Neural crest cell (in vitro differentiated cells): Measurements from ENCODE around the gene RUNX1. TPM values are rescaled to one million over a fixed set of nuclear protein-coding genes. Genes with fewer than 3 reads are reported as not detected.

Experiments
- DNase-seq: peaks from one replicate; pipeline ENCODE4 v3.0.0; 2021; ENCODE audit warnings: low read depth, mixed read lengths, low spot score
- H3K27ac Mint-ChIP-seq: one replicate; pipeline ENCODE4 v1.8.0; 2021; ENCODE audit warnings: mild to moderate bottlenecking, mixed read lengths; ENCODE audit not compliant: unreplicated experiment
- H3K27me3 Mint-ChIP-seq: 2 replicates; pipeline ENCODE4 v1.8.0; 2021; ENCODE audit warnings: low read depth, mild to moderate bottlenecking, mixed read lengths
- H3K36me3 Mint-ChIP-seq: 2 replicates; pipeline ENCODE4 v1.8.0; 2021; ENCODE audit warnings: low read depth, mild to moderate bottlenecking, mixed read lengths
- H3K4me1 Mint-ChIP-seq: 2 replicates; pipeline ENCODE4 v1.8.0; 2021; ENCODE audit warnings: mixed read lengths
- H3K4me3 Mint-ChIP-seq: one replicate; pipeline ENCODE4 v1.8.0; 2021; ENCODE audit warnings: mild to moderate bottlenecking, mixed read lengths
- H3K9me3 Mint-ChIP-seq: 2 replicates; pipeline ENCODE4 v1.8.0; 2021; ENCODE audit warnings: mixed read lengths
- total RNA-seq: library from RNA; stranded (reverse); gene quantifications from 2 replicates; pipeline ENCODE4 v1.2.1, GENCODE V29; 2021
- TF ChIP-seq, protein P1 (sequence below): fragments of 200-600 bp; sonication (generic); conservative IDR thresholded peaks from 2 replicates; pipeline ENCODE4 v1.5.0; 2021; ENCODE audit warnings: antibody characterized with exemption, mild to moderate bottlenecking

RUNX1 gene
- total RNA-seq, 1 donor from 2014 or later, result 0.63 TPM

DNA sequence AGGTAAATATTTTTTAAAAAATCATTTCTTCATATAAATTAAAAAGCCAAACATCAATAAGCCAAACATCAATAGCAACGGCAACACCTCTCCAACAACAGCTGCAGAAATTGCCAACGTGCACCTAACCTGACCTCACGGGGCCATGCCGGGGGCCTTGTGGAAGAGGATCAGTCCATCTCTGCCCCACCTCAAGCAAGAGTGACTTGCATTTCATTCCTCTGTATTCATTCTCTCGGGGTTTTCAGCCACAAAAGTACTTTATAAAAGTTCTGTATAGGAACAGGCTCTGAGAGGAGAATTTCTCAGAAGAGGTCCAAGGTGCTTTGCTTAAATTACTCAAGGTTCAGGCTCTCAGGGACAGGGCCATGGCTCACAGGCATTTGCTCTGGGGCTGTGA lies 100.9 kb downstream of the RUNX1 start:
- peaks cover 6% of the 10 kb centered on the region for H3K9me3 Mint-ChIP-seq
- H3K4me1 Mint-ChIP-seq, result peaks cover 11% of the 10 kb centered on the region
- no peak overlapping the region for H3K27ac Mint-ChIP-seq
- no peaks in the 10 kb centered on the region for H3K36me3 Mint-ChIP-seq
- TF ChIP-seq, protein P1, sequence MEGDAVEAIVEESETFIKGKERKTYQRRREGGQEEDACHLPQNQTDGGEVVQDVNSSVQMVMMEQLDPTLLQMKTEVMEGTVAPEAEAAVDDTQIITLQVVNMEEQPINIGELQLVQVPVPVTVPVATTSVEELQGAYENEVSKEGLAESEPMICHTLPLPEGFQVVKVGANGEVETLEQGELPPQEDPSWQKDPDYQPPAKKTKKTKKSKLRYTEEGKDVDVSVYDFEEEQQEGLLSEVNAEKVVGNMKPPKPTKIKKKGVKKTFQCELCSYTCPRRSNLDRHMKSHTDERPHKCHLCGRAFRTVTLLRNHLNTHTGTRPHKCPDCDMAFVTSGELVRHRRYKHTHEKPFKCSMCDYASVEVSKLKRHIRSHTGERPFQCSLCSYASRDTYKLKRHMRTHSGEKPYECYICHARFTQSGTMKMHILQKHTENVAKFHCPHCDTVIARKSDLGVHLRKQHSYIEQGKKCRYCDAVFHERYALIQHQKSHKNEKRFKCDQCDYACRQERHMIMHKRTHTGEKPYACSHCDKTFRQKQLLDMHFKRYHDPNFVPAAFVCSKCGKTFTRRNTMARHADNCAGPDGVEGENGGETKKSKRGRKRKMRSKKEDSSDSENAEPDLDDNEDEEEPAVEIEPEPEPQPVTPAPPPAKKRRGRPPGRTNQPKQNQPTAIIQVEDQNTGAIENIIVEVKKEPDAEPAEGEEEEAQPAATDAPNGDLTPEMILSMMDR, result no peak
- H3K4me3 Mint-ChIP-seq, result no peak overlapping the region
- no peak for DNase-seq
- H3K27me3 Mint-ChIP-seq, result no peaks in the 10 kb centered on the region

- no peak overlapping the region for H3K27ac Mint-ChIP-seq
- H3K27me3 Mint-ChIP-seq, result no peaks in the 10 kb centered on the region
- no peaks in the 10 kb centered on the region for H3K36me3 Mint-ChIP-seq
- H3K4me1 Mint-ChIP-seq, result peaks cover 18% of the 10 kb centered on the region
- no peak for DNase-seq
- H3K9me3 Mint-ChIP-seq, result peaks cover 6% of the 10 kb centered on the region
- TF ChIP-seq, protein P1, result no peak
- no peak overlapping the region for H3K4me3 Mint-ChIP-seq
These were observed 102.1 kb downstream of the RUNX1 start for GRCh38 chr21:34946916-34947534.

GRCh38 chr21:34946385-34946840 lies 102.7 kb downstream of the RUNX1 start:
- Mint-ChIP-seq H3K9me3 (peaks cover 6% of the 10 kb centered on the region), H3K4me1 (peaks cover 22% of the 10 kb centered on the region), H3K27me3 (no peaks in the 10 kb centered on the region), H3K36me3 (no peaks in the 10 kb centered on the region), H3K4me3 (no peak overlapping the region), H3K27ac (no peak overlapping the region)
- TF ChIP-seq, protein P1, result no peak
- DNase-seq, result no peak

GRCh38 chr21:34945288-34945687 lies 103.8 kb downstream of the RUNX1 start:
- TF ChIP-seq, protein P1, result no peak
- Mint-ChIP-seq H3K4me1 (peaks cover 26% of the 10 kb centered on the region), H3K9me3 (peaks cover 6% of the 10 kb centered on the region), H3K36me3 (no peaks in the 10 kb centered on the region), H3K4me3 (no peak overlapping the region), H3K27ac (no peak overlapping the region), H3K27me3 (no peaks in the 10 kb centered on the region)
- no peak for DNase-seq

GRCh38 chr21:34944015-34944755 lies 104.9 kb downstream of the RUNX1 start:
- Mint-ChIP-seq H3K4me3 (no peak overlapping the region), H3K9me3 (peaks cover 6% of the 10 kb centered on the region), H3K36me3 (no peaks in the 10 kb centered on the region), H3K4me1 (peaks cover 26% of the 10 kb centered on the region), H3K27ac (no peak overlapping the region), H3K27me3 (no peaks in the 10 kb centered on the region)
- DNase-seq, result no peak
- TF ChIP-seq, protein P1, result no peak
